Esophagus squamous epithelium (tissue), 4 donors: ENCODE measurements around the gene SERPINA9.

Experiments
- POLR2A ChIP-seq, 4 donors: fragments of 450-650 bp; IDR thresholded peaks; one replicate each; pipeline ENCODE4 v1.6.1; 2017; ENCODE audit warnings: antibody characterized with exemption in 4 of 4, mild to moderate bottlenecking in 4 of 4, moderate library complexity in 3 of 4
- TF ChIP-seq, protein P1 (sequence below), 6 experiments: fragments of 450-650 bp in 4 of 6; fragments of 200-600 bp in 2 of 6; sonication (generic) in 2 of 6; IDR thresholded peaks; one replicate each; pipeline ENCODE4 v1.5.1; 2016 to 2019; ENCODE audit warnings: antibody characterized with exemption in 6 of 6, mild to moderate bottlenecking in 4 of 6, moderate library complexity in 4 of 6

DNA sequence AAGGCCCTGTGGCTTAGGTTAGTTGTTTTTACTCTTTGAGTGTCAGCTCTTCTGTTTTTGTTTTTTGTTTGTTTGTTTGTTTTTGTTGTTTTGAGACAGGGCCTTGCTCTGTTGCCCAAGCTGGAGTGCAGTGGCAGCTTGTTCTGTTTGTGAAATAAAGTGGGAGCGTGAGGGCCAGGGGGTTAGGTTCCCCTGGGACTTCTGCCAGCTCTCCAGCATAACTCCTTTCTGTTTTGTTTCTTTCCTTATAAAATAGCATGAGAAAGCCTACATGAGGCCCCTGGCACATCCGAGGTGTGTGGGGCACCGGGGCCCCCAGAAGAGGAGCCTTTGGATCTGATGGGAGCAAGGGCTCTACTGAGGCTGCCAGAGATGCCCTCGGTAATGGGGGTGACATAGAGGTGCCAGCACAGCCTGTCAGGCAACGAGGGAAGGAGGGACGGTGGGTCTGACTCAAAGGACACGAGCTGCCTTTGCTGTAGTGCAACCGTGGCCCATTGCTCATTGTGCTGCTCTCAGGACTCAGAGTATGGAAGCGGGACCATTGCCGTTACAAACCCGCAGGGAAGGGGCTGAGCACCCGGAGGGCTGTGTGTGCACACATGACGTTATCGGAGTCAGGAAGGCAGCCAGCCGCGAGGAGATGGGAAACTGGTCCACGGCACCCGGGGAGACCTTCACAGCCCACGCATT is 14.3 kb downstream of the SERPINA9 start:
- TF ChIP-seq, protein P1, sequence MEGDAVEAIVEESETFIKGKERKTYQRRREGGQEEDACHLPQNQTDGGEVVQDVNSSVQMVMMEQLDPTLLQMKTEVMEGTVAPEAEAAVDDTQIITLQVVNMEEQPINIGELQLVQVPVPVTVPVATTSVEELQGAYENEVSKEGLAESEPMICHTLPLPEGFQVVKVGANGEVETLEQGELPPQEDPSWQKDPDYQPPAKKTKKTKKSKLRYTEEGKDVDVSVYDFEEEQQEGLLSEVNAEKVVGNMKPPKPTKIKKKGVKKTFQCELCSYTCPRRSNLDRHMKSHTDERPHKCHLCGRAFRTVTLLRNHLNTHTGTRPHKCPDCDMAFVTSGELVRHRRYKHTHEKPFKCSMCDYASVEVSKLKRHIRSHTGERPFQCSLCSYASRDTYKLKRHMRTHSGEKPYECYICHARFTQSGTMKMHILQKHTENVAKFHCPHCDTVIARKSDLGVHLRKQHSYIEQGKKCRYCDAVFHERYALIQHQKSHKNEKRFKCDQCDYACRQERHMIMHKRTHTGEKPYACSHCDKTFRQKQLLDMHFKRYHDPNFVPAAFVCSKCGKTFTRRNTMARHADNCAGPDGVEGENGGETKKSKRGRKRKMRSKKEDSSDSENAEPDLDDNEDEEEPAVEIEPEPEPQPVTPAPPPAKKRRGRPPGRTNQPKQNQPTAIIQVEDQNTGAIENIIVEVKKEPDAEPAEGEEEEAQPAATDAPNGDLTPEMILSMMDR (IDR thresholded peaks at IDR 0.05) = no peak
- TF ChIP-seq POLR2A (IDR thresholded peaks at IDR 0.05) = no peak
